Measurements from ENCODE around the gene PDCD1. TPM values are rescaled to one million over a fixed set of nuclear protein-coding genes. Genes with fewer than 3 reads are reported as not detected.
"Not testable (repeated sequence)": the region's sequence is repeated elsewhere in the genome, so short reads cannot be mapped to it uniquely, and the experiment has no call there.

Gene PDCD1
- total RNA-seq, 2 experiments from 2014 or later = 2.2 to 4.1 TPM

DNA sequence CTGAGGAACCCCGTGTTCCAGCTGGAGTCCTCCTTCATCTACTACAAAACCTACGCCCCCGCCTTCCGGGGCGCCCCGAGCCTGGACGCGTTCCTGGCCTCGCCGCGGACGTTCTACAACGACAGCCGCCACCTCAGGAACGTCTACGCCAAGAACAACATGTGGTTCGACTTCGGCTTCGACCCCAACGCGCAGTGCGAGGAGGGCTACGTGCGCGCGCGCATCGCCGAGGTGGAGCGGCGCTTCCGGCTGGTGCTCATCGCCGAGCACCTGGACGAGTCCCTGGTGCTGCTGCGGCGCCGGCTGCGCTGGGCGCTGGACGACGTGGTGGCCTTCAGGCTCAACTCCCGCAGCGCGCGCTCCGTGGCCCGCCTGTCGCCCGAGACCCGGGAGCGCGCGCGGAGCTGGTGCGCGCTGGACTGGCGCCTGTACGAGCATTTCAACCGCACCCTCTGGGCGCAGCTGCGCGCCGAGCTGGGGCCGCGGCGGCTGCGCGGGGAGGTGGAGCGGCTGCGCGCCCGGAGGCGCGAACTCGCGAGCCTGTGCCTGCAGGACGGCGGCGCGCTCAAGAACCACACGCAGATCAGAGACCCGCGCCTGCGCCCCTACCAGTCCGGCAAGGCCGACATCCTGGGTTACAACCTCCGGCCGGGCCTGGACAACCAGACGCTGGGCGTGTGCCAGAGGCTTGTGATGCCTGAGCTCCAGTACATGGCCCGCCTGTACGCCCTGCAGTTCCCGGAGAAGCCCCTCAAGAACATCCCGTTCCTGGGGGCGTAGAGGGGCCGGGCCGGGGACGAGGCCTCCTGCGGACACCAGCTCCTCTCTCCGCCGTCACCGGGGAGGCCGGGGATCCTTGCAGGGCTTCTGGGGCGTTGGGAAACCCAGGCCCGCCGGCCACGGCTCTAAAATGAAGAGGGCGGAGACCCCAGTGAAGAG is 55.0 kb downstream of the PDCD1 start:
- Mint-ChIP-seq H3K4me1 (peaks cover 9% of the 10 kb centered on the region), H3K9me3 (ENCODE audit: low read depth) (no peaks in the 10 kb centered on the region), H3K27ac (peak overlapping the region; percentile 57), H3K4me3 (peak overlapping the region; percentile 56), H3K27me3 (peaks cover 8% of the 10 kb centered on the region), H3K36me3 (no peaks in the 10 kb centered on the region)
- ATAC-seq (peak; percentile 75), DNase-seq (peak; percentile 65)
- CTCF ChIA-PET = interaction anchor here (1.0 to 1.5 kb wide), 4 partner anchors 39 to 77 kb away, joined by 3 to 6 read pairs (median 4); no protein-coding TSS in a partner anchor

DNA sequence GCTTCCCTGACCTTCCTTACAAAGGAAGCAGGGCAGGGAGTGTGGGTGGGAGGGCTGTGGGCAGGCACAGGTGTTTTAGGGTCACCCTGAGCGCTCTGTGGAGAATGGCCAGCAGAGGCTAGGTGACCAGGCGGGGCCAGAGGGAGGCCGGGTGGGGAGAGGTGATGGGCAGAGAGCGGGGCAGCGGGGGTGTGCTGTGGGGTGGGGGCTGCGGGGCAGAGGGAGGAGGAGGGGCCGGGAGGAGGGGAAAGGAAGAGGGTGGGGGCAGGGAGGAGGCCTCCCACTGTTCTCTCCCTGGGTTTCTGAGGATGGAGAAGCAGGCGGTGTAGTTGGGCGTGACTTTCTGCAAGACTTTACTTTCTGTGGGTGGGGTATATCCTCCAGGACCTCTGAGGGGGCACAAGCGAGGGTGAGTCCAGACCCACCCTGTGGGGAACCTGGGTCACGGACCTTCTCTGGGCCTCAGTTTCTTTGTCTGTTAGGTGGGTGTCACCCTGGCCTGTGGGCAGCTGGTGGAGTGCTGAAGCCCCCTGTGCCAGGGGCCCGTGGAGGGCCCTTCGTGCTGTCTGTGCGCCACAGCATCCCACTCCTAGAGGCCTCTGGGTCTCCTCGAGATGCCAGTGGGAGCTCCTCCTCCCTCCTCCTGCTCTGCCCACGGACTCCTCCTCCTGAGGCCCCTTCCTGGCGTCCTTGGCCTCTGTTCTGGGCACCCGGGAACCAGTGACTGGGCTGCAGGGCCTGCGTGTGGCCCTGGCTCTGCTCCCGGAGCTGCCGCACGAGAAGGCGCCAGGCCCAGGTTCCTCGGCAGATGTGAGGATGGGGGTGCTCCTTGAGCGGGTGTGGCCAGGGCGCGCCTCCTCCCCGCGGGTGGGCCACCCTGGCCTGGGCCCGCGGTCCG is 56.0 kb downstream of the PDCD1 start:
- DNase-seq (peak; percentile 37), ATAC-seq (no peak)
- Mint-ChIP-seq H3K4me3 (no peak overlapping the region), H3K27ac (no peak overlapping the region), H3K4me1 (peaks cover 9% of the 10 kb centered on the region), H3K27me3 (peaks cover 8% of the 10 kb centered on the region), H3K9me3 (ENCODE audit: low read depth) (no peaks in the 10 kb centered on the region), H3K36me3 (no peaks in the 10 kb centered on the region)
- CTCF ChIA-PET = interaction anchor here (1.4 kb wide), 1 partner anchor 38 kb away, joined by 6 read pairs; no protein-coding TSS in a partner anchor

DNA sequence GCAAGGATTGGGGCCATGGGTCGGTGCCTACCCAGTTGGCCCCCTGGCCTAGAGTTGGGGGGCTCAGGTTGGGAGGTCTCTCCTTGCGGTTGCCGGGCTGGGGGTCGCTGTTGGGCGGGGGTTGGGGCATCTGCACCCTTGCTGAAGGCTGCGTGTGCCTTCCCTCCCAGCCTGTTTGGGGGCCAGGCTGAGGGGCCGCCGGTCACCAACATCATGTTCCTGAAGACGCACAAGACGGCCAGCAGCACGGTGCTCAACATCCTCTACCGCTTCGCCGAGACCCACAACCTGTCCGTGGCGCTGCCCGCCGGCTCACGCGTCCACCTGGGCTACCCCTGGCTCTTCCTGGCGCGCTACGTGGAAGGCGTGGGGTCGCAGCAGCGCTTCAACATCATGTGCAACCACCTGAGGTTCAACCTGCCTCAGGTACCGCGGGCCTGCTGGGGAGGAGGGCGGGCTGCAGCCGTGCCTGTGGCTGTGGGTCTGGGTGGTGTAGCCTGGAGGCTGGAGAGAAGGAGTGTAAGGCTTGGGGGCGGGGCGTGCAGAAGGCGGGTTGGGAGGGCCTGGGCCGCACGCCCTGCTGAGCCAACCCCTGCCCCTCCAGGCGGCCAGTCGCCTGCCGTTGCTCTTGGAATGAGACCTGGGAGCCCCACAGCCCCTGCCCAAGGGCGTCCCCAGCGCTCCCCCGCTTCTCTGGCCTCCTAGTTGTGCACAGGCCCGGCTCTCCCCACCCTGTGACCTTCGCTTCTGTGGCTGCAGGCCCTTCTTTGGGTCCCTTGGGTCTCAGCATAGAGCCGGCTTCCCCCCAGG is 56.9 kb downstream of the PDCD1 start:
- Mint-ChIP-seq H3K9me3 (ENCODE audit: low read depth) (no peaks in the 10 kb centered on the region), H3K27me3 (peaks cover 8% of the 10 kb centered on the region), H3K36me3 (no peaks in the 10 kb centered on the region), H3K4me1 (peaks cover 9% of the 10 kb centered on the region), H3K27ac (no peak overlapping the region), H3K4me3 (no peak overlapping the region)
- peak; percentile 36 for DNase-seq
- CTCF ChIA-PET = no interaction called here
- no peak for ATAC-seq

- H3K36me3 Mint-ChIP-seq; H3K4me3 Mint-ChIP-seq; H3K27ac Mint-ChIP-seq; H3K9me3 Mint-ChIP-seq (ENCODE audit: low read depth); ATAC-seq; CTCF ChIA-PET; DNase-seq; H3K4me1 Mint-ChIP-seq: not testable (repeated sequence)
- H3K27me3 Mint-ChIP-seq = peaks cover 11% of the 10 kb centered on the region
Measured at GRCh38 chr2:241800198-241800903, 58.3 kb downstream of the PDCD1 start.

Other genes with a start within 250 kb of the PDCD1 start
- 10 to 100 TPM; 38.1 to 39.3 TPM for gene THAP4, start 221.7 kb downstream of the PDCD1 start, total RNA-seq
- 10 to 100 TPM; 91.4 to 95.3 TPM for gene ATG4B, start 221.2 kb downstream of the PDCD1 start, total RNA-seq
- gene DTYMK, start 172.1 kb downstream of the PDCD1 start, total RNA-seq = 10 to 100 TPM; 79.9 to 95.5 TPM
- gene ING5, start 156.9 kb downstream of the PDCD1 start, total RNA-seq = 10 to 100 TPM; 26.3 to 28.0 TPM
- 10 to 100 TPM; 21.6 to 26.2 TPM for gene D2HGDH, start 124.3 kb downstream of the PDCD1 start, total RNA-seq
- under 1 TPM in 1 of 2 experiments, not detected in 1; 0.20 TPM for gene GAL3ST2, start 82.1 kb downstream of the PDCD1 start, total RNA-seq
- under 1 TPM in 1 of 2 experiments, not detected in 1; 0.12 TPM for gene NEU4, start 49.7 kb downstream of the PDCD1 start, total RNA-seq
- not detected for gene RTP5, start 10.8 kb upstream of the PDCD1 start, total RNA-seq

Data from activated CD8-positive, alpha-beta memory T cell treated with anti-CD3 and anti-CD28 coated beads, Interleukin-2, amount 10 ng/mL, durations not matched to agents 7 days and 5 days (primary cell).